ENCODE data around the gene FAM162B. TPM values are rescaled to one million over a fixed set of nuclear protein-coding genes. Genes with fewer than 3 reads are reported as not detected.
"Not testable (repeated sequence)": the region's sequence is repeated elsewhere in the genome, so short reads cannot be mapped to it uniquely, and the experiment has no call there.

FAM162B gene
- total RNA-seq, 2 experiments from 2014 or later, result not detected

- H3K27ac ChIP-seq (ENCODE audit: low read depth, low read length, poor library complexity, severe bottlenecking), result no peak overlapping the region
- no peak for DNase-seq (ENCODE audit: low spot score)
- POLR2A ChIA-PET, result no interaction called here
- H4K20me1 ChIP-seq (ENCODE audit: insufficient read depth, low read length), result no peaks in the 10 kb centered on the region
- H3K36me3 ChIP-seq (ENCODE audit: insufficient read depth, low read length), result peaks cover 74% of the 10 kb centered on the region
- CTCF ChIA-PET (ENCODE audit: unreplicated experiment), result no interaction called here
- intact Hi-C loops (cut with micrococcal nuclease; ENCODE audit: unreplicated experiment), result no loop called here
- H3K9me3 ChIP-seq (ENCODE audit: low read length), result no peaks in the 10 kb centered on the region
- no TSS peak for BruUV-seq (replicated peaks)
- no peaks in the 10 kb centered on the region for H3K79me2 ChIP-seq (ENCODE audit: insufficient read depth, low read depth, low read length)
- H3K9me2 ChIP-seq (ENCODE audit: insufficient read depth, low read length), result no peaks in the 10 kb centered on the region
- H3K4me3 ChIP-seq (ENCODE audit: low read depth, low read length, poor library complexity, severe bottlenecking), result no peak overlapping the region
- H2AFZ ChIP-seq (ENCODE audit: low read length), result no peak overlapping the region
- H3K4me2 ChIP-seq (ENCODE audit: low read length), result no peak overlapping the region
- H3K4me1 ChIP-seq (ENCODE audit: insufficient read depth, low read length, poor library complexity, severe bottlenecking), result no peaks in the 10 kb centered on the region
- no peak for TF ChIP-seq EZH2phosphoT487 (IDR thresholded peaks at IDR 0.05; ENCODE audit: borderline replicate concordance, low read depth, low read length)
- TF ChIP-seq, protein P1, sequence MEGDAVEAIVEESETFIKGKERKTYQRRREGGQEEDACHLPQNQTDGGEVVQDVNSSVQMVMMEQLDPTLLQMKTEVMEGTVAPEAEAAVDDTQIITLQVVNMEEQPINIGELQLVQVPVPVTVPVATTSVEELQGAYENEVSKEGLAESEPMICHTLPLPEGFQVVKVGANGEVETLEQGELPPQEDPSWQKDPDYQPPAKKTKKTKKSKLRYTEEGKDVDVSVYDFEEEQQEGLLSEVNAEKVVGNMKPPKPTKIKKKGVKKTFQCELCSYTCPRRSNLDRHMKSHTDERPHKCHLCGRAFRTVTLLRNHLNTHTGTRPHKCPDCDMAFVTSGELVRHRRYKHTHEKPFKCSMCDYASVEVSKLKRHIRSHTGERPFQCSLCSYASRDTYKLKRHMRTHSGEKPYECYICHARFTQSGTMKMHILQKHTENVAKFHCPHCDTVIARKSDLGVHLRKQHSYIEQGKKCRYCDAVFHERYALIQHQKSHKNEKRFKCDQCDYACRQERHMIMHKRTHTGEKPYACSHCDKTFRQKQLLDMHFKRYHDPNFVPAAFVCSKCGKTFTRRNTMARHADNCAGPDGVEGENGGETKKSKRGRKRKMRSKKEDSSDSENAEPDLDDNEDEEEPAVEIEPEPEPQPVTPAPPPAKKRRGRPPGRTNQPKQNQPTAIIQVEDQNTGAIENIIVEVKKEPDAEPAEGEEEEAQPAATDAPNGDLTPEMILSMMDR (conservative IDR thresholded peaks at IDR 0.05; ENCODE audit: low read length), result no peak
Observed at GRCh38 chr6:116714761-116715160, 50.8 kb downstream of the FAM162B start.

- peaks cover 73% of the 10 kb centered on the region for H3K36me3 ChIP-seq (ENCODE audit: insufficient read depth, low read length)
- no peak overlapping the region for H3K4me3 ChIP-seq (ENCODE audit: low read depth, low read length, poor library complexity, severe bottlenecking)
- no TSS peak for BruUV-seq (replicated peaks)
- no peak for TF ChIP-seq EZH2phosphoT487 (IDR thresholded peaks at IDR 0.05; ENCODE audit: borderline replicate concordance, low read depth, low read length)
- TF ChIP-seq, protein P1 (conservative IDR thresholded peaks at IDR 0.05; ENCODE audit: low read length), result no peak
- no peak overlapping the region for H3K27ac ChIP-seq (ENCODE audit: low read depth, low read length, poor library complexity, severe bottlenecking)
- no peaks in the 10 kb centered on the region for H3K4me1 ChIP-seq (ENCODE audit: insufficient read depth, low read length, poor library complexity, severe bottlenecking)
- no peak overlapping the region for H3K4me2 ChIP-seq (ENCODE audit: low read length)
- H3K79me2 ChIP-seq (ENCODE audit: insufficient read depth, low read depth, low read length), result no peaks in the 10 kb centered on the region
- no peaks in the 10 kb centered on the region for H3K9me3 ChIP-seq (ENCODE audit: low read length)
- no peak for DNase-seq (ENCODE audit: low spot score)
- POLR2A ChIA-PET, result interaction anchor here (0.6 to 1.2 kb wide), 2 partner anchors 53 to 278 kb away, joined by 3 read pairs; no protein-coding TSS in a partner anchor
- no peaks in the 10 kb centered on the region for H3K9me2 ChIP-seq (ENCODE audit: insufficient read depth, low read length)
- no peaks in the 10 kb centered on the region for H4K20me1 ChIP-seq (ENCODE audit: insufficient read depth, low read length)
- CTCF ChIA-PET (ENCODE audit: unreplicated experiment), result no interaction called here
- no peak overlapping the region for H2AFZ ChIP-seq (ENCODE audit: low read length)
- intact Hi-C loops (cut with micrococcal nuclease; ENCODE audit: unreplicated experiment), result no loop called here
Observed at GRCh38 chr6:116714296-116714695, 51.2 kb downstream of the FAM162B start.

DNA sequence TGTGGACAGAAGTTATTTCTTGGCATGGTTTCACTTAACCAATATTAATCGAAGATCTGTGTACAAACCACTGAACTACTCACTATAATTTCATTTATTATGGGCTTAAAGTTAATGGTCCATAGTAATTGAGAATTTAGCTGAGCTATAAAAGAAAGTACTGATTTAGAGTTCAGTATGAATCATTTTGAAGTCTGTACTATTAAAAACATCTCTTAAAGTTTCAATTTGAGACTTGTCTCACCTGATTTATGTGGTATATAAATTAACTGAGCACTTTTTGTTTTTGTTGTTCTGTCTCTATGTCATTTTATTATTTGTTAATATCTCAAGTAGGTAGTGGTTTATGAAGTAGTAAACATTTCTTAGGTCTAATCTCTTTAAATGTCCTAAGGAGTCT is 59.6 kb downstream of the FAM162B start:
- ChIA-PET POLR2A (interaction anchor here (0.6 kb wide), 2 partner anchors 136 to 1646 kb away, joined by 3 read pairs; no protein-coding TSS in a partner anchor), CTCF (ENCODE audit: unreplicated experiment) (no interaction called here)
- no peaks in the 10 kb centered on the region for H3K9me2 ChIP-seq (ENCODE audit: insufficient read depth, low read length)
- no peak overlapping the region for H3K4me3 ChIP-seq (ENCODE audit: low read depth, low read length, poor library complexity, severe bottlenecking)
- no TSS peak for BruUV-seq (replicated peaks)
- no peak for DNase-seq (ENCODE audit: low spot score)
- H2AFZ ChIP-seq (ENCODE audit: low read length), result no peak overlapping the region
- no peaks in the 10 kb centered on the region for H3K79me2 ChIP-seq (ENCODE audit: insufficient read depth, low read depth, low read length)
- H3K27ac ChIP-seq (ENCODE audit: low read depth, low read length, poor library complexity, severe bottlenecking), result no peak overlapping the region
- TF ChIP-seq, protein P1 (conservative IDR thresholded peaks at IDR 0.05; ENCODE audit: low read length), result no peak
- no peak for TF ChIP-seq EZH2phosphoT487 (IDR thresholded peaks at IDR 0.05; ENCODE audit: borderline replicate concordance, low read depth, low read length)
- intact Hi-C loops (cut with micrococcal nuclease; ENCODE audit: unreplicated experiment), result no loop called here
- no peaks in the 10 kb centered on the region for H4K20me1 ChIP-seq (ENCODE audit: insufficient read depth, low read length)
- H3K9me3 ChIP-seq (ENCODE audit: low read length), result no peaks in the 10 kb centered on the region
- H3K4me1 ChIP-seq (ENCODE audit: insufficient read depth, low read length, poor library complexity, severe bottlenecking), result no peaks in the 10 kb centered on the region
- H3K4me2 ChIP-seq (ENCODE audit: low read length), result no peak overlapping the region
- peaks cover 79% of the 10 kb centered on the region for H3K36me3 ChIP-seq (ENCODE audit: insufficient read depth, low read length)

GRCh38 chr6:116703888-116704287 is 61.6 kb downstream of the FAM162B start:
- intact Hi-C loops (cut with micrococcal nuclease; ENCODE audit: unreplicated experiment); H3K79me2 ChIP-seq (ENCODE audit: insufficient read depth, low read depth, low read length); H3K4me2 ChIP-seq (ENCODE audit: low read length); H3K9me2 ChIP-seq (ENCODE audit: insufficient read depth, low read length); CTCF ChIA-PET (ENCODE audit: unreplicated experiment); H2AFZ ChIP-seq (ENCODE audit: low read length); H3K27ac ChIP-seq (ENCODE audit: low read depth, low read length, poor library complexity, severe bottlenecking); H3K4me1 ChIP-seq (ENCODE audit: insufficient read depth, low read length, poor library complexity, severe bottlenecking); H3K9me3 ChIP-seq (ENCODE audit: low read length); H4K20me1 ChIP-seq (ENCODE audit: insufficient read depth, low read length); DNase-seq (ENCODE audit: low spot score); BruUV-seq (replicated peaks); H3K4me3 ChIP-seq (ENCODE audit: low read depth, low read length, poor library complexity, severe bottlenecking): not testable (repeated sequence)
- H3K36me3 ChIP-seq (ENCODE audit: insufficient read depth, low read length), result peaks cover 85% of the 10 kb centered on the region
- POLR2A ChIA-PET, result interaction anchor here (1.0 kb wide), 1 partner anchor 12 kb away, joined by 3 read pairs; no protein-coding TSS in a partner anchor

All from OCI-LY7 (cell line).